ENCODE data around the gene MCOLN3.

- TF ChIP-seq ZNF19 (tag by site-specific recombination; IDR thresholded peaks at IDR 0.05; ENCODE audit: low read depth) (no peak), CTCF (tag by site-specific recombination; IDR thresholded peaks at IDR 0.05) (no peak), ZBTB10 (tag by site-specific recombination; IDR thresholded peaks at IDR 0.05) (no peak), ZNF776 (tag by site-specific recombination; IDR thresholded peaks at IDR 0.05; ENCODE audit: borderline replicate concordance) (no peak), REST (tag by site-specific recombination; IDR thresholded peaks at IDR 0.05) (no peak), ZNF155 (tag by site-specific recombination; IDR thresholded peaks at IDR 0.05) (no peak), MYNN (tag by site-specific recombination; IDR thresholded peaks at IDR 0.05; ENCODE audit: borderline replicate concordance) (no peak), PBX3 (CRISPR knock-in tag; IDR thresholded peaks at IDR 0.05) (no peak), KLF17 (tag by site-specific recombination; IDR thresholded peaks at IDR 0.05) (no peak), ZNF624 (tag by site-specific recombination; IDR thresholded peaks at IDR 0.05) (no peak), ZBTB6 (tag by site-specific recombination; IDR thresholded peaks at IDR 0.05) (no peak)
These were observed 22.4 kb downstream of the MCOLN3 start for GRCh38 chr1:85025940-85026339.
